Ishikawa (cell line): Measurements from ENCODE around the gene ITPKA.

Source experiments
- CEBPB ChIP-seq: IDR thresholded peaks from 2 replicates; pipeline ENCODE4 v1.6.1; 2012
- CREB1 ChIP-seq: IDR thresholded peaks from 2 replicates; pipeline ENCODE4 v1.6.1; 2012; ENCODE audit warnings: low read depth
- EGR1 ChIP-seq: IDR thresholded peaks from 2 replicates; pipeline ENCODE4 v1.6.1; 2012
- EP300 ChIP-seq: IDR thresholded peaks from 2 replicates; pipeline ENCODE4 v1.6.1; 2012; ENCODE audit warnings: borderline replicate concordance
- FOXM1 ChIP-seq: IDR thresholded peaks from 2 replicates; pipeline ENCODE4 v1.6.1; 2012; ENCODE audit warnings: low read depth, borderline replicate concordance
- NFIC ChIP-seq: IDR thresholded peaks from 2 replicates; pipeline ENCODE4 v1.6.1; 2012
- RAD21 ChIP-seq: IDR thresholded peaks from 2 replicates; pipeline ENCODE4 v1.6.1; 2012; ENCODE audit warnings: low read depth
- TAF1 ChIP-seq: IDR thresholded peaks from 2 replicates; pipeline ENCODE4 v1.6.1; 2012; ENCODE audit warnings: low read depth, mild to moderate bottlenecking
- TCF12 ChIP-seq: IDR thresholded peaks from 2 replicates; pipeline ENCODE4 v1.6.1; 2012; ENCODE audit warnings: low read depth
- TEAD4 ChIP-seq: IDR thresholded peaks from 2 replicates; pipeline ENCODE4 v1.6.1; 2012
- YY1 ChIP-seq: IDR thresholded peaks from 2 replicates; pipeline ENCODE4 v1.6.1; 2012; ENCODE audit warnings: low read depth
- ZBTB7A ChIP-seq: IDR thresholded peaks from 2 replicates; pipeline ENCODE4 v1.6.1; 2012; ENCODE audit warnings: low read depth
- TF ChIP-seq, protein P1 (sequence below): IDR thresholded peaks from 2 replicates; pipeline ENCODE4 v1.6.1; 2012
- TF ChIP-seq, protein P2 (sequence below): IDR thresholded peaks from 2 replicates; pipeline ENCODE4 v1.6.1; 2012
- TF ChIP-seq, protein P3 (sequence below): IDR thresholded peaks from 2 replicates; pipeline ENCODE4 v1.6.1; 2012; ENCODE audit warnings: low read depth, mild to moderate bottlenecking

ITPKA gene

DNA sequence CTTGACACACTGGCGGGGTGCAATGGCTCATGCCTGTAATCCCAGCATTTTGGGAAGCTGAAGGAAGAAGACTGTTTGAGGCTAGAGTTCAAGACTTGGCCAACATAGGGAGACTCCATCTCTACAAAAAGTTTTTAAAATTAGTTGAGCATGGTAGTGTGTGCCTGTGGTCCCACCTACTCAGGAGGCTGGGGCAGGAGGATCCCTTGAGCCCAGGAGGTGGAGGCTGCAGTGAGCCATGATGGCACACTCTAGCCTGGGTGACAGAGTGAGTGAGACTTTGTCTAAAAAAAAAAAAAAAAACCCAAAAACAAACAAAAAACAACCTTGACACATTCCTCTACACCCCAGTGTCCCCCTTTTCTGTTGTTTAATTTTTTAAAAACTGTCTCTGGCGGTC lies 4.0 kb upstream of the ITPKA start:
- TF ChIP-seq EGR1 (no peak), TEAD4 (no peak), FOXM1 (no peak), TCF12 (no peak), RAD21 (no peak), NFIC (no peak), ZBTB7A (no peak), TAF1 (no peak), CEBPB (no peak), EP300 (no peak), CREB1 (no peak), YY1 (no peak)
- TF ChIP-seq, protein P1, sequence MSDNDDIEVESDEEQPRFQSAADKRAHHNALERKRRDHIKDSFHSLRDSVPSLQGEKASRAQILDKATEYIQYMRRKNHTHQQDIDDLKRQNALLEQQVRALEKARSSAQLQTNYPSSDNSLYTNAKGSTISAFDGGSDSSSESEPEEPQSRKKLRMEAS = no peak
- TF ChIP-seq, protein P2, sequence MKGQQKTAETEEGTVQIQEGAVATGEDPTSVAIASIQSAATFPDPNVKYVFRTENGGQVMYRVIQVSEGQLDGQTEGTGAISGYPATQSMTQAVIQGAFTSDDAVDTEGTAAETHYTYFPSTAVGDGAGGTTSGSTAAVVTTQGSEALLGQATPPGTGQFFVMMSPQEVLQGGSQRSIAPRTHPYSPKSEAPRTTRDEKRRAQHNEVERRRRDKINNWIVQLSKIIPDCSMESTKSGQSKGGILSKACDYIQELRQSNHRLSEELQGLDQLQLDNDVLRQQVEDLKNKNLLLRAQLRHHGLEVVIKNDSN = no peak
- TF ChIP-seq, protein P3, sequence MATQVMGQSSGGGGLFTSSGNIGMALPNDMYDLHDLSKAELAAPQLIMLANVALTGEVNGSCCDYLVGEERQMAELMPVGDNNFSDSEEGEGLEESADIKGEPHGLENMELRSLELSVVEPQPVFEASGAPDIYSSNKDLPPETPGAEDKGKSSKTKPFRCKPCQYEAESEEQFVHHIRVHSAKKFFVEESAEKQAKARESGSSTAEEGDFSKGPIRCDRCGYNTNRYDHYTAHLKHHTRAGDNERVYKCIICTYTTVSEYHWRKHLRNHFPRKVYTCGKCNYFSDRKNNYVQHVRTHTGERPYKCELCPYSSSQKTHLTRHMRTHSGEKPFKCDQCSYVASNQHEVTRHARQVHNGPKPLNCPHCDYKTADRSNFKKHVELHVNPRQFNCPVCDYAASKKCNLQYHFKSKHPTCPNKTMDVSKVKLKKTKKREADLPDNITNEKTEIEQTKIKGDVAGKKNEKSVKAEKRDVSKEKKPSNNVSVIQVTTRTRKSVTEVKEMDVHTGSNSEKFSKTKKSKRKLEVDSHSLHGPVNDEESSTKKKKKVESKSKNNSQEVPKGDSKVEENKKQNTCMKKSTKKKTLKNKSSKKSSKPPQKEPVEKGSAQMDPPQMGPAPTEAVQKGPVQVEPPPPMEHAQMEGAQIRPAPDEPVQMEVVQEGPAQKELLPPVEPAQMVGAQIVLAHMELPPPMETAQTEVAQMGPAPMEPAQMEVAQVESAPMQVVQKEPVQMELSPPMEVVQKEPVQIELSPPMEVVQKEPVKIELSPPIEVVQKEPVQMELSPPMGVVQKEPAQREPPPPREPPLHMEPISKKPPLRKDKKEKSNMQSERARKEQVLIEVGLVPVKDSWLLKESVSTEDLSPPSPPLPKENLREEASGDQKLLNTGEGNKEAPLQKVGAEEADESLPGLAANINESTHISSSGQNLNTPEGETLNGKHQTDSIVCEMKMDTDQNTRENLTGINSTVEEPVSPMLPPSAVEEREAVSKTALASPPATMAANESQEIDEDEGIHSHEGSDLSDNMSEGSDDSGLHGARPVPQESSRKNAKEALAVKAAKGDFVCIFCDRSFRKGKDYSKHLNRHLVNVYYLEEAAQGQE = no peak

DNA sequence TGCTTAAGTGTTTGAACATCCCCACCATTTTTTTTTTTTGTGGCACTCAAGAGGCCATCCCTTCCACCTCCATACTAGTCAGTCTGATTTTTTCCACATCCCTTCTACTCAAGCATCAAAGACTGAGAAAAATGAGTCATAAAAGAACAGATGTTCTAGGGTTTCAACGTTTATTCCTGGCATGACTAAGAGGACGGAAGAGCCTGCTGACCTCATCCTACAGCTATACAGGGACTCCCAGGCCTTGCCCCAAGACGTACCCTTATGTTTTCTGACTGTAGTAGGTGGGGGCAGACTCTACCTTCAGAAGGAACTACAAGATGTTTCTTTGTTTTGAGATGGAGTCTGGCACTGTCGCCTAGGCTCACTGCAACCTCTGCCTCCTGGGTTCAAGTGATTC lies 3.3 kb upstream of the ITPKA start:
- TF ChIP-seq TCF12 (no peak), YY1 (no peak), CEBPB (no peak), TAF1 (no peak), FOXM1 (no peak), TEAD4 (no peak), CREB1 (no peak), ZBTB7A (no peak), EGR1 (no peak), RAD21 (no peak), NFIC (no peak)
- TF ChIP-seq, protein P1 = no peak
- TF ChIP-seq, protein P2 = no peak

DNA sequence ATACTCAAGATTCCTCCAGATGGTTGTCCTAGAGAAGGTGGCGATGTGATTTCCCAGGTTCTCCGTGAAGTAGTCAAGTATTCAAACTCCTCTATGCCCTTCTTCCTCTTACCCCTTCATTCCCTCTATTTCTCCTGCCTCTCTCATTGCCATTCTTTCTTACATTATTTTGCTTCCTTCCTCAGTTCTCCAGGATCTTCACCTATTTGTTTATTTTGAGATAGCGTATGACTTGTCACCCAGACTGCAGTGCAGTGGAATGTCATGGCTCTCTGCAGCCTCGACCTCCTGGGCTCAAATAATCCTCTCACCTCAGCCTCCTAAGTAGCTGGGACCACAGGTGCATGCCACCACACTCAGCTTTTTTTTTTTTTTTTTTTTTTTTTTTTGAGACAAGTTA lies 1.8 kb upstream of the ITPKA start:
- no peak for TF ChIP-seq NFIC

DNA sequence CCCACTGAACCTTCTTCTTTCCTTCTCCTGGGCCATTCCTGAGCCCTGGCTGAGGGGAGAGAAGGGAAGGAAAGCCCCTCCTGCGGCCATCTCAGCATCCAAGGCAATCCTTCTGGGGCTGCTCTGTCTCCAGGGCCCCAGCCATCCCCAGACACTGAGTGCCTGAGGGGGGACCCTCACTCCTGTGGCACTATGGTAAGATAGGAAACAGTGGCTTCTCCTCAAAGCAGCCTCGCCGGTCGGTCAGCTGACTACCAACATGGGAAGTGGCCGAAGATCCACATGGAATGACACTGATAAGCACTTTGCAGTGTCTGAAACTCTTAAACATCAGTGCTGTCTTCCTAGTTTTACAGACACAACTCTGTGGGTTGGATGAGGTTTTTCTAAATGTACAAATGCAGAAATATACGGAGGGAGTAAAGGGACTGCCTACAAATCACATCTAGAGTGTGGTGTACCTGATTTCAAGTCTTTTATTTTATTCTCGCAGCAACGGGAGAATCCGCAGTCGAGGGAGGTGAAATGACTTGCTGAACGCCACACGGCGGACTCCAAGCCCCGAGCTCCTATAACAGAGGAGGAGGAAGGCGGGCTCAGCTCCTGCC lies 973 bp upstream of the ITPKA start:
- TF ChIP-seq, protein P2 = peak; percentile 54; the same call in 1 of the 2 replicates
- no peak for TF ChIP-seq CEBPB
- no peak; the same call in 1 of the 2 replicates for TF ChIP-seq TAF1

DNA sequence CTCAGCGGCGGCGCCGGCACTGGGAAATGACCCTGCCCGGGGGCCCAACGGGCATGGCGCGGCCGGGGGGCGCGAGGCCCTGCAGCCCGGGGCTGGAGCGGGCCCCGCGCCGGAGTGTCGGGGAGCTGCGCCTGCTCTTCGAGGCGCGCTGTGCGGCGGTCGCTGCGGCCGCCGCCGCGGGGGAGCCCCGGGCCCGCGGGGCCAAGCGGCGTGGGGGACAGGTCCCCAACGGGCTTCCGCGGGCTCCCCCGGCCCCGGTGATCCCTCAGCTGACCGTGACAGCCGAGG lies 172 bp downstream of the ITPKA start:
- TF ChIP-seq RAD21 = no peak

DNA sequence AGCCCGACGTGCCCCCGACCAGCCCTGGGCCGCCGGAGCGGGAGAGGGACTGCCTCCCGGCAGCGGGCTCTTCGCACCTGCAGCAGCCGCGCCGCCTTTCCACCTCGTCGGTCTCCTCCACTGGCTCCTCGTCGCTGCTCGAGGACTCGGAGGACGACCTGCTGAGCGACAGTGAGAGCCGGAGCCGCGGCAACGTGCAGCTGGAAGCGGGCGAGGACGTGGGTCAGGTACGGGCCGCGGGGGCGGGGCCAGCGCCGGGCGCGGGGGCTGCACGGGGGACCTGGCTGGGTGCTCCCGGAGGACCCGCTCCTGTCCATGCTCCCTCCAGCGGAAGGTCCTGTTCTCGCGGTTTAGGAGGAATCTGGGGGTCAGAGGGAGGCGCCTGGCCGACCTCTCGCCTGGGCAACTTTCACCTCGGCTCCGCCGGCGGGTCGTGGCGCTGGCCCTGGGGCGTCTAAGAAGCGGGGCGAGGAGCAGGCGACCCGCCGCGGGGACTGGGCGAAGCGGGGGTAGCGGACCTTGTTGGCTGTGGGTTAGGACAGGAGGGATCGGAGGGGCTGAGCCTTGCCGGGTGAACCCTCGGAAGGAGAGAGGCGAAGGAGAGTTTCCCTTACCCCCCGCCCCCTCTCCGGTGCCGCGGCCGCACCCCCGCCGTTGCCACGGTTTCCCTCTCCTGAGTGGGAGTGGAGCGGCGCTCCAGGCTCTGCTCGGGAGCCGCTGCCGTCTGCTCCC lies 682 bp downstream of the ITPKA start:
- TF ChIP-seq, protein P1 = peak; percentile 99
- no peak for TF ChIP-seq CEBPB
- TF ChIP-seq TCF12 = no peak
- TF ChIP-seq YY1 = no peak
- TF ChIP-seq FOXM1 = no peak
- TF ChIP-seq TEAD4 = no peak
- TF ChIP-seq CREB1 = no peak
- TF ChIP-seq, protein P2 = no peak

DNA sequence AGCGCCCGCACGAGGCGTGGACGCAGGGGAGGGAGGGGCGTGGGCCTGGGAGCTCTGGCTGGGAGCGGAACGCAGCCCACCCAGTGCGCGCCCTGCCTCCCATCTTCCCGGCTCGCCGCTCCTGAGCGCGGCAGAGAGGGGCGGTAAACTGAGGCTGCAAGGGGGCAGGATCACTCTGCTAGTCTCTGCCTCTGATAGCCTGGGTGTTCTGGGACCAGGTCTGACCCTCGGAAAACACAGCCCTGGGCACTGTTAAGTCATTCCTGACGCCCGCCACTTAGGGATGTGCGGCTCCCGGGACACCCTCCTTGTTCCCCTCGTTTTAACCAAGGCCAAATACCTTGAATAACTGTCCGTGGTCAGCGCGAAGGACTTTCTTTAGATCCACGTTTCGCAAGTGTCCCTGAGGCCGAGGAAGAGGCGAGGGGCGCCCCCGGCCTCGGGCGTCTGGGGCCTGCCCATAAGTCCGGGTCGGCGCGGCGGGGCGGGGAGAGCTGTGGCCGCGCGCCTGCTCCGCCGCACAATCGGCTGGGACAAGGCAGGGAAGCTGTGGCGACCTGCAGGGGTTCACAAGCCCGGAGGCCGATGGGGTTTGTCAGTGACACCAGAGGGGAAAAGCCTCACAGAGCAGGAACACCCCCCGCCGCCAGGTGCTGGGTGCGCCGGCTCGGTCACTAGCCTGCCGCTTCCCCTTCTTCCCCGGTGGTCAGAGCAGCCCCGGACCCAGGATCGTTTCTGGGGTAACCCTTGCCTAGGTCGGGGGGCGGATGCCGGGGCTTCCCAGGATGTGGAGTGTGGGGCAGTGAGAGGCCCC lies 1.5 kb downstream of the ITPKA start:
- TF ChIP-seq, protein P3 = no peak
- no peak for TF ChIP-seq CEBPB
- TF ChIP-seq, protein P1 = no peak
- no peak for TF ChIP-seq RAD21
- no peak for TF ChIP-seq FOXM1
- TF ChIP-seq EGR1 = no peak
- TF ChIP-seq CREB1 = no peak
- no peak for TF ChIP-seq ZBTB7A
- TF ChIP-seq TAF1 = no peak
- TF ChIP-seq, protein P2 = no peak
- no peak for TF ChIP-seq EP300
